ENCODE measurements around the gene LSP1. TPM values are rescaled to one million over a fixed set of nuclear protein-coding genes. Genes with fewer than 3 reads are reported as not detected.
"Not testable (repeated sequence)": the region's sequence is repeated elsewhere in the genome, so short reads cannot be mapped to it uniquely, and the experiment has no call there.

The LSP1 gene
- total and polyA plus RNA-seq, 2 donors from 2014 or later = 8.4 to 26.1 TPM

DNA sequence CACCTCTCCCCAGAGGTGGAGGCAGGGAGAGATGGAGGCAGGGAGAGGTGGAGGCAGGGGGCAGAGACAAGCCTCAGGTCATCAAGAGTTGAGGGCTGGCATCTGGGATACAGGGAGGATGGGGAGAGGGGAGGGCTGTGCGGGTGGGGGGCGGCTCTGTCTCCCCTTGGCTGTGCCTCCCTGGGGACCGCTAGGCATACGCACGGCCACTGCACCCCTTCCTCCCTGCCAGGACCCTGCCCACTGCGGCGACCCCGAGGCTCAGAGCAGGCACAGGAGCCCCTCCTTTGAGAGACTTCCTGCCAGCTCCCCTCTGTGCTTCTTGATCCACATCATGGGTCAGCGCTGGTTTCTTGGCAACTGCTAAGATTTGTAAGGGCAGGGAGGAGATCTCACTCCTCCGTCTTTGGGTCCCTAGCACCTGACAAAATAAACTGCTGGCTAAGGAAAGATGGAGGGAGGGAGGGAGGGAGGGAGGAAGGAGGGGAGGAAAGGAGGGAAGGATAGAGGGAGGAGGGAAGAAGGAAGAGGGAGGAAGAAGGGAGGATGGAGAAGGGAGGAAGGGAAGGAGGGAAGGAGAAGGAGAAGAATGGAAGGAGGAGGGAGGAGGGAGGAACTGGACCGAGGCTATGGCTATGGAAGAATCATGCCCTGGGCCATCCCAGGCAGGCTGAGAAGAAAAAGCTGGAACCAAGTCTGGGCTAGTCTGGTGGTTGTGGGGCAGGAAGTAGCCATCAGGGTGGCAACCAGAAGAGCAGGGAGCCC lies 20.3 kb downstream of the LSP1 start:
- intact Hi-C loops (cut with DNase I) = no loop called here
- H3K9ac ChIP-seq (ENCODE audit: low read length in 3 of 3) = no peak overlapping the region
- peak; percentile 68 to 96 (median 90) for DNase-seq
- no peak overlapping the region for H3K27ac ChIP-seq (ENCODE audit: low read depth in 2 of 2, low read length in 2 of 2)
- TF ChIP-seq, protein P1, sequence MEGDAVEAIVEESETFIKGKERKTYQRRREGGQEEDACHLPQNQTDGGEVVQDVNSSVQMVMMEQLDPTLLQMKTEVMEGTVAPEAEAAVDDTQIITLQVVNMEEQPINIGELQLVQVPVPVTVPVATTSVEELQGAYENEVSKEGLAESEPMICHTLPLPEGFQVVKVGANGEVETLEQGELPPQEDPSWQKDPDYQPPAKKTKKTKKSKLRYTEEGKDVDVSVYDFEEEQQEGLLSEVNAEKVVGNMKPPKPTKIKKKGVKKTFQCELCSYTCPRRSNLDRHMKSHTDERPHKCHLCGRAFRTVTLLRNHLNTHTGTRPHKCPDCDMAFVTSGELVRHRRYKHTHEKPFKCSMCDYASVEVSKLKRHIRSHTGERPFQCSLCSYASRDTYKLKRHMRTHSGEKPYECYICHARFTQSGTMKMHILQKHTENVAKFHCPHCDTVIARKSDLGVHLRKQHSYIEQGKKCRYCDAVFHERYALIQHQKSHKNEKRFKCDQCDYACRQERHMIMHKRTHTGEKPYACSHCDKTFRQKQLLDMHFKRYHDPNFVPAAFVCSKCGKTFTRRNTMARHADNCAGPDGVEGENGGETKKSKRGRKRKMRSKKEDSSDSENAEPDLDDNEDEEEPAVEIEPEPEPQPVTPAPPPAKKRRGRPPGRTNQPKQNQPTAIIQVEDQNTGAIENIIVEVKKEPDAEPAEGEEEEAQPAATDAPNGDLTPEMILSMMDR (IDR thresholded peaks at IDR 0.05; ENCODE audit: borderline replicate concordance, extremely low read depth, insufficient read depth) = no peak
- no peaks in the 10 kb centered on the region for H3K4me1 ChIP-seq (ENCODE audit: control insufficient read depth in 2 of 3, insufficient read depth in 2 of 3, low read depth in 1 of 3, low read length in 3 of 3)
- H3K36me3 ChIP-seq (ENCODE audit: control insufficient read depth in 2 of 3, insufficient read depth in 3 of 3, low read length in 3 of 3) = no peaks in the 10 kb centered on the region
- H3K9me3 ChIP-seq (ENCODE audit: control insufficient read depth in 2 of 3, insufficient read depth in 1 of 3, low read length in 3 of 3) = no peaks in the 10 kb centered on the region
- no peak overlapping the region for H3K4me3 ChIP-seq (ENCODE audit: low read length in 3 of 3)
- H3K27me3 ChIP-seq (ENCODE audit: control insufficient read depth, insufficient read depth, low read length) = no peaks in the 10 kb centered on the region
- no peak for FAIRE-seq

DNA sequence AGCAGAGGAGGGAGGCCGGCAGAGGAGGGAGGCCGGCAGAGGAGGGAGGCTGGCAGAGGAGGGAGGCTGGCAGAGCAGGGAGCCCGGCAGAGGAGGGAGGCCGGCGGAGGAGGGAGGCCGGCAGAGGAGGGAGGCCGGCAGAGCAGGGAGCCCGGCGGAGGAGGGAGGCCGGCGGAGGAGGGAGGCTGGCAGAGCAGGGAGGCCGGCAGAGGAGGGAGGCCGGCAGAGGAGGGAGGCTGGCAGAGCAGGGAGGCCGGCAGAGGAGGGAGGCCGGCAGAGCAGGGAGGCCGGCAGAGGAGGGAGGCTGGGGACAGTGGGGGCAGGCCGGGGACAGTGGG lies 20.9 kb downstream of the LSP1 start:
- DNase-seq; H3K4me3 ChIP-seq (ENCODE audit: low read length in 3 of 3); H3K9me3 ChIP-seq (ENCODE audit: control insufficient read depth in 2 of 3, insufficient read depth in 1 of 3, low read length in 3 of 3); H3K27ac ChIP-seq (ENCODE audit: low read depth in 2 of 2, low read length in 2 of 2); FAIRE-seq; H3K36me3 ChIP-seq (ENCODE audit: control insufficient read depth in 2 of 3, insufficient read depth in 3 of 3, low read length in 3 of 3); intact Hi-C loops (cut with DNase I); H3K4me1 ChIP-seq (ENCODE audit: control insufficient read depth in 2 of 3, insufficient read depth in 2 of 3, low read depth in 1 of 3, low read length in 3 of 3); H3K27me3 ChIP-seq (ENCODE audit: control insufficient read depth, insufficient read depth, low read length); H3K9ac ChIP-seq (ENCODE audit: low read length in 3 of 3): not testable (repeated sequence)

DNA sequence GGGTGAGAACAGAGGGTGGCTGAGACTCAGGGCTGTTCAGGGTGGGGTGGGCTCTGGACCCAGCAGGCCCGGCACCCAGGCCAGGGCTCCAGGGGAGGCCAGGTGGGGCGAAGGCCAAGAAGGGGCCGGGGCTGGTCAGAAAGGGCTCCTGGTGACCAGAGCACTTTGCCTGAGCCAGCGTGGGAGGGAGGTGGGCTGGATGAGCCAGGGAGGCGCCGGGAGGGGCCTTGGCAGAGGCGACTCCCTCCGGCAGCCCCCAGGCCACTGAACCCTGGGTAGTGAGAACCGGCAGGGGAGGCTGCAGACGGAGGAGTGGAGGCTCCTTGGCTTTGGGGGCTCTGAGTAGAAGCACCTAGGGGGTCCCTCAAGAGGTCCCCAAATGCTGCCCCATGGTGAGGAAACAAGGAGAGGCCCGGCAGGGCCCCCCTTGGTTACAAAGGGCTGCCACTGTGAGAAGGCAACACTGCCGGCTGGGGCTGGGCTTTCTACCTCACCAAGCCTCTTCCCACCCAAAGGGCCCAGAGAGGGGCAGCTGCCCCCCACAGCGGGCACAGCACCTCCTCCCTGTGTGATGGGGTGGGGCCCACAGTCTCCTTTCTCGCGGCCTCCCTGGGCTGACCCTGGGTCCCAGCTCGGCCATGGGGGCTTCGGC lies 21.7 kb downstream of the LSP1 start:
- DNase-seq = peak in 1 of 5 donors; percentile 64

DNA sequence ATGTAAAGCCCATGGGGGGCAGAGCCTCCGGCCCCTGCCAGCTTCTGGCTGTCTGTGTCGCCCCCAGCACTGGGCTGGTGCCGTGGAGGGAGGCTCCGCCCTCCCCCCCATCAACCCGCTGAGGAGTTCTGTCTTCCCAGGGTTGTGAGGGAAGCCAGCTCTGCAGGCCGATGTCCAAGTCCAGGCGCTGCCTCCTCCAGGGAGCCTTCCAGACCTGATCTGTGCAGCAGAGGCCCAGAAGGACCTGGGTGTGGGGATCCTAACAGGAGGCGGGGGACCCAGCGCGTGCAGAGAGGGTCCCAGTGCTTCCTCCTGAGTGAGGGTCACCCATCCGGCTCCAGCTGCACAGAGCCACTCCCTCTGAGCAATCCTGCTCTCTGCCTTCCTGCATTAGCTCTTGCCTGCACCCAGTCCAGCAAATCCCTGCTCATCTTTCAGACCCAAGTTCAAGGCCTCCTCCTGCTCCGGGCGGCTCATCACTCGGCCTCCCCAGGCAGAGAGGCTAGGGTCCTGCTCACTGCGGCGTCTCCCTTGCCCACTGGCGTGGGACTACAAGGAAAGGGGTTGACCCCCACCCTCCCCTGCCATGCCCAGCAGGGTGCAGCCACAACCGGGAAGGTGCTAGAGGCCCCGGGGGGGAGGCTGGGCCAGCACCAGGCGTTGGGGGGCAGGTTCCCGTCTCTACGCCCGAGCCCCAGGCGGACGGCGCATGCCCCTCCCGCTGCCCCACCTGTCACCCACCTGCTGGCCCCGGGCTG lies 22.4 kb downstream of the LSP1 start:
- TF ChIP-seq, protein P1 (IDR thresholded peaks at IDR 0.05; ENCODE audit: borderline replicate concordance, extremely low read depth, insufficient read depth) = no peak
- intact Hi-C loops (cut with DNase I) = no loop called here
- Histone ChIP-seq H3K36me3 (ENCODE audit: control insufficient read depth in 2 of 3, insufficient read depth in 3 of 3, low read length in 3 of 3) (no peaks in the 10 kb centered on the region), H3K9ac (ENCODE audit: low read length in 3 of 3) (no peak overlapping the region), H3K27ac (ENCODE audit: low read depth in 2 of 2, low read length in 2 of 2) (no peak overlapping the region), H3K9me3 (ENCODE audit: control insufficient read depth in 2 of 3, insufficient read depth in 1 of 3, low read length in 3 of 3) (no peaks in the 10 kb centered on the region), H3K4me1 (ENCODE audit: control insufficient read depth in 2 of 3, insufficient read depth in 2 of 3, low read depth in 1 of 3, low read length in 3 of 3) (no peaks in the 10 kb centered on the region), H3K4me3 (ENCODE audit: low read length in 3 of 3) (no peak overlapping the region), H3K27me3 (ENCODE audit: control insufficient read depth, insufficient read depth, low read length) (no peaks in the 10 kb centered on the region)
- peak in 2 of 5 donors; percentile 66 to 78 for DNase-seq
- no peak for FAIRE-seq

More for the DNA sequence above, 21.7 kb downstream of the LSP1 start:
- H3K36me3 ChIP-seq (ENCODE audit: control insufficient read depth in 2 of 3, insufficient read depth in 3 of 3, low read length in 3 of 3); intact Hi-C loops (cut with DNase I); H3K9ac ChIP-seq (ENCODE audit: low read length in 3 of 3); FAIRE-seq; H3K4me1 ChIP-seq (ENCODE audit: control insufficient read depth in 2 of 3, insufficient read depth in 2 of 3, low read depth in 1 of 3, low read length in 3 of 3); H3K4me3 ChIP-seq (ENCODE audit: low read length in 3 of 3); H3K27ac ChIP-seq (ENCODE audit: low read depth in 2 of 2, low read length in 2 of 2); H3K9me3 ChIP-seq (ENCODE audit: control insufficient read depth in 2 of 3, insufficient read depth in 1 of 3, low read length in 3 of 3); H3K27me3 ChIP-seq (ENCODE audit: control insufficient read depth, insufficient read depth, low read length): not testable (repeated sequence)

DNA sequence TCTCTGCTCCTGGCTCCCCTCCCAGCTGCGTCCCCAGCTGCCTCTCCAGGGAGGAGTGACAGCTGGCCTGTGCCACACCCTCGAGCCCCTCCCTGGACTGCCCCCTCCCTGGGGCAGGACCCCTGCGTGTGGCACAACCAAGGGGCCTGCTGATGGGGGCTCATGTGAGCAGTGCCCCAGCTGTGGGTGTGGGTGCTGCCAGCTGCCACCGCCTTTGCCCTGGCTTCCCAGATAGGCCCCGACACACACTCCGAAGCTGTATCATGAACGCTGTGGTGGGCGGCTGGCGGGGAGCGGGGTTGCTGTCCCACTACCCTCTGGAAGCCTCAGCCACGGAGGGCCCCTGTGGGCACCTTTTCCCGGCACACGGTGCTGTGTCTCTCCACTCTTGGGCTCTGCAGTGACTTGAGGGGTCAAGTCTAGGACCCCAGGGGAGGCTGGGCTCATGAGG lies 23.0 kb downstream of the LSP1 start:
- H3K27ac ChIP-seq (ENCODE audit: low read depth in 2 of 2, low read length in 2 of 2); H3K27me3 ChIP-seq (ENCODE audit: control insufficient read depth, insufficient read depth, low read length); H3K4me1 ChIP-seq (ENCODE audit: control insufficient read depth in 2 of 3, insufficient read depth in 2 of 3, low read depth in 1 of 3, low read length in 3 of 3); H3K9me3 ChIP-seq (ENCODE audit: control insufficient read depth in 2 of 3, insufficient read depth in 1 of 3, low read length in 3 of 3); H3K4me3 ChIP-seq (ENCODE audit: low read length in 3 of 3); intact Hi-C loops (cut with DNase I); DNase-seq; FAIRE-seq; H3K36me3 ChIP-seq (ENCODE audit: control insufficient read depth in 2 of 3, insufficient read depth in 3 of 3, low read length in 3 of 3); H3K9ac ChIP-seq (ENCODE audit: low read length in 3 of 3): not testable (repeated sequence)
